Small intestine (tissue), 16 donors: ENCODE data around the gene HIVEP1. TPM values are rescaled to one million over a fixed set of nuclear protein-coding genes. Genes with fewer than 3 reads are reported as not detected.
A peak's percentile ranks its signal among the peaks of the same experiment; 100 is the strongest.

Experiments used
- DNase-seq, 2 donors: peaks; one replicate each; pipeline versions ENCODE4 v3.0.0 to v3.0.0-alpha.2; 2013
- FAIRE-seq: peaks from 2 replicates; lab custom pipeline; 2012; peaks lifted over from hg19 to GRCh38; lab: Jason Lieb, UNC
- H3K27ac ChIP-seq, 3 donors: one replicate each; pipeline ENCODE4 v1.5.1; 2013; ENCODE audit warnings: low read length in 2 of 3, mild to moderate bottlenecking in 2 of 3, control low read depth in 1 of 3, inconsistent platforms in 1 of 3, low read depth in 1 of 3, moderate library complexity in 1 of 3
- H3K27me3 ChIP-seq, 3 donors: one replicate each; pipeline ENCODE4 v1.6.1; 2013; ENCODE audit warnings: low read length in 3 of 3, inconsistent platforms in 1 of 3; ENCODE audit not compliant: control insufficient read depth in 3 of 3, insufficient read depth in 3 of 3
- H3K36me3 ChIP-seq, 3 donors: one replicate each; pipeline ENCODE4 v1.6.1; 2013; ENCODE audit warnings: low read length in 3 of 3, inconsistent platforms in 1 of 3, low read depth in 1 of 3, mild to moderate bottlenecking in 1 of 3, moderate library complexity in 1 of 3; ENCODE audit not compliant: control insufficient read depth in 3 of 3, insufficient read depth in 2 of 3
- H3K4me1 ChIP-seq, 3 donors: one replicate each; pipeline ENCODE4 v1.6.1; 2013; ENCODE audit warnings: low read length in 2 of 3, inconsistent platforms in 1 of 3, low read depth in 1 of 3, mild to moderate bottlenecking in 1 of 3, moderate library complexity in 1 of 3; ENCODE audit not compliant: control insufficient read depth in 3 of 3, insufficient read depth in 2 of 3
- H3K4me3 ChIP-seq, 3 donors: one replicate each; pipeline ENCODE4 v1.5.1; 2013; ENCODE audit warnings: low read length in 3 of 3, control low read depth in 1 of 3, inconsistent platforms in 1 of 3, low read depth in 1 of 3, mild to moderate bottlenecking in 1 of 3, moderate library complexity in 1 of 3
- H3K9me3 ChIP-seq, 2 donors: one replicate each; pipeline ENCODE4 v1.6.1; 2013; ENCODE audit warnings: low read depth in 1 of 2, low read length in 1 of 2; ENCODE audit not compliant: control insufficient read depth in 2 of 2, insufficient read depth in 1 of 2
- WGBS, 3 donors: extraction: QIAGEN DNeasy Blood & Tissue Kit; methylation state at CpG; one replicate each; pipeline ENCODE4 v1.1.7; 2013; 5-methylcytosine and 5-hydroxymethylcytosine counted together
- long read RNA-seq, 10 donors: transcript quantifications; one replicate each; lab custom pipeline, GENCODE V29; 2026
- polyA plus RNA-seq, 4 donors: library from polyadenylated mRNA; stranded (reverse) in 3 of 4; unstranded in 1 of 4; fragments of 200-250 nt in 3 of 4; fragments of 120-200 nt in 1 of 4; gene quantifications; one replicate each; pipeline versions ENCODE4 v1.2.1 to v1.2.3, GENCODE V29; 2013
- donor health status: healthy with polysubstance abuse.
- donor health status: control.
- donor health status: control.
- donor health status: Bipolar disorder and iron deficiency.
- donor health status: healthy.

Gene HIVEP1
- 10 to 100 TPM in 1 of 4 donors, 1 to 10 TPM in 3; 4.9 to 25.4 (median 6.4) TPM for polyA plus RNA-seq
- long read RNA-seq, donor 1, partial matches to known transcripts = 14 of 17 reads
- long read RNA-seq, donor 1, other reads (novel, unspliced or antisense) = 0 of 17 reads
- long read RNA-seq, donor 2, partial matches to known transcripts = 0 of 3 reads
- long read RNA-seq, donor 2, other reads (novel, unspliced or antisense) = 0 of 3 reads
- long read RNA-seq, donor 3 = 0 reads
- long read RNA-seq, donor 4 = 0 reads
- long read RNA-seq, donor 5 = 0 reads
- long read RNA-seq, donor 6, partial matches to known transcripts = 5 of 6 reads
- long read RNA-seq, donor 6, other reads (novel, unspliced or antisense) = 0 of 6 reads
- long read RNA-seq, donor 7, partial matches to known transcripts = 7 of 8 reads
- long read RNA-seq, donor 7, other reads (novel, unspliced or antisense) = 0 of 8 reads
- long read RNA-seq, donor 8 = 0 reads
- long read RNA-seq, donor 9 = 0 reads
- long read RNA-seq, donor 10 = 0 reads

DNA sequence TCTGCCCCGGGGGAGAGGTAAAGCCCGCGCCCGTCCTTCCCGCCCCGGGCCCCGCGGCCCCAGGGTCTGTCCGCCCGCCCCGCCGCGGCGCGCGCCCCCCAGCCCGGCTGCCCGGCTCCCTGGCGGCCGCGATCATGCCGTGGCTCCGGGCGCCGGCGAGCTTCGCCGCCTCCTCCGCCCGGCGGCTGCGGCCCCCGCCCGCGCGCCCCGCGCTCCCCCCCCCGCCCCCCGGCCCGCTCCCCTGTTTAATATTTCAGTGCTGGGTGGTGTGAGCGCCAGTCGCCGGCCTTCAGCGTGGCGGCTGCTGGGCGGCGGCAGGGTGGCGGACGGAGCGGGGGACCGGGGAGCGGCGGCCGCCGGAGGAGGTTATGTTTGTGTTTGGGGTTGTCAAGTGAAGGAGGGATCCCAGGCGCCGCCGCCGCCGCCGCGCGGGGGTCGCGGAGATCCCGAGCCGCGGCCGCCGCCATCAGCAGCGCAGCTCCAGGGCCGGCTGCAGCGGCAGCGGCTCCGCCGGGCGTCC is at the start of gene HIVEP1:
TSS of gene HIVEP1 (plus strand) at position 275 of the 520 bp plus-strand sequence. CDS start 3,317 bp downstream, outside the sequence.
- H3K36me3 ChIP-seq = peaks cover 0 to 7% (median 1%) of the 10 kb centered on the region in 3 donors
- WGBS, 3 donors = 1% methylated on average over 24 to 78 of the region's 78 CpGs
- H3K4me1 ChIP-seq = peaks cover 0 to 15% (median 0%) of the 10 kb centered on the region in 3 donors
- H3K27ac ChIP-seq = peak within 1 kb of the TSS; percentile 91 to 97 (median 95)
- H3K9me3 ChIP-seq = peaks cover 0 to 4% of the 10 kb centered on the region in 2 donors
- DNase-seq = peak in 1 of 2 donors; percentile 65
- no peak for FAIRE-seq
- peak within 1 kb of the TSS; percentile 86 to 99 (median 91) for H3K4me3 ChIP-seq
- no peaks in the 10 kb centered on the region for H3K27me3 ChIP-seq

DNA sequence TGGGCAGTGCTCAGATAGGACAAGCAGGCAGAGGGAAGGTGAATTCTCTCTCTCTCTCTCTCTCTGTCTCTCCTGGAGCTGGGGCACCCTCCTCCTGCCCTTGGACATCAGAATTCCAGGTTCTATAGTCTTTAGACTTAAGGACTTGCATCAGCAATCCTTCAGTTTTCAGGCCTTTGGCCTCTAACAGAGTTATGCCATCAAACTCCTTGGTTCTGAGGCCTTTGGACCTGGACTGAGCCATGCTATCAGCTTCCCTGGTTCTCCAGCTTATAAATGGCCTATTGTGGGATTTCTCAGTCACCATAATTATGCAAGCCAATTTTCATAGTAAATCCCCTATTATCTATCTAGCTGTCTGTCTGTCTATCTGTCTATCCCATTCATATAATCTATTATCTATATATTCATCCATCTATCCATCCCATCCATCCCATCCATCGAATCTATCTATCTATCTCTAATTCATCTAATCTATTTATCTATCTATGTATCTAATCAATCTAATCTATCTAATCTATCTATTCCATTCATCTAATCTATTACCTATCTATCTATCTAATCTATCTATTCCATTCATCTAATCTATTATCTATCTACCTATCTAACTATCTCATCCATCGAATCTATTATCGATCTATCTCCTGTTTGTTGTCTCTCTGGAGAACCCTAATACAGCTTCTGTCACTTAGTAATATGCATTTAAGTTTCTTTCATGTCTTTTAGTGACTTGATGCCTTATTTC is 48.2 kb upstream of the HIVEP1 start:
- DNase-seq (peak; percentile 5 to 67), FAIRE-seq (no peak)
- Histone ChIP-seq H3K9me3 (no peaks in the 10 kb centered on the region), H3K27ac (peak overlapping the region in 1 of 3 donors; percentile 36), H3K4me1 (peaks cover 0 to 17% (median 0%) of the 10 kb centered on the region in 3 donors), H3K4me3 (no peak overlapping the region), H3K27me3 (no peaks in the 10 kb centered on the region), H3K36me3 (no peaks in the 10 kb centered on the region)
- 91 to 97% (median 95%) methylated on average over 3 of the region's 3 CpGs for WGBS, 3 donors

- FAIRE-seq (no peak), DNase-seq (no peak)
- no peaks in the 10 kb centered on the region for H3K36me3 ChIP-seq
- H3K27me3 ChIP-seq = no peaks in the 10 kb centered on the region
- H3K4me3 ChIP-seq = no peak overlapping the region
- 94 to 99% (median 95%) methylated on average over 3 of the region's 3 CpGs for WGBS, 3 donors
- H3K4me1 ChIP-seq = peaks cover 0 to 17% (median 0%) of the 10 kb centered on the region in 3 donors
- H3K9me3 ChIP-seq = no peaks in the 10 kb centered on the region
- peak overlapping the region in 1 of 3 donors; percentile 59 for H3K27ac ChIP-seq
Observed at GRCh38 chr6:11964729-11965335, 47.3 kb upstream of the HIVEP1 start.

GRCh38 chr6:11965499-11965898 is 46.6 kb upstream of the HIVEP1 start:
- Histone ChIP-seq H3K4me1 (peaks cover 0 to 17% (median 0%) of the 10 kb centered on the region in 3 donors), H3K27ac (peak overlapping the region in 1 of 3 donors; percentile 59), H3K27me3 (no peaks in the 10 kb centered on the region), H3K36me3 (no peaks in the 10 kb centered on the region), H3K4me3 (no peak overlapping the region), H3K9me3 (no peaks in the 10 kb centered on the region)
- FAIRE-seq (no peak), DNase-seq (peak in 1 of 2 donors; percentile 65)
- WGBS, 3 donors = 47 to 81% (median 64%) methylated on average over 2 of the region's 2 CpGs

DNA sequence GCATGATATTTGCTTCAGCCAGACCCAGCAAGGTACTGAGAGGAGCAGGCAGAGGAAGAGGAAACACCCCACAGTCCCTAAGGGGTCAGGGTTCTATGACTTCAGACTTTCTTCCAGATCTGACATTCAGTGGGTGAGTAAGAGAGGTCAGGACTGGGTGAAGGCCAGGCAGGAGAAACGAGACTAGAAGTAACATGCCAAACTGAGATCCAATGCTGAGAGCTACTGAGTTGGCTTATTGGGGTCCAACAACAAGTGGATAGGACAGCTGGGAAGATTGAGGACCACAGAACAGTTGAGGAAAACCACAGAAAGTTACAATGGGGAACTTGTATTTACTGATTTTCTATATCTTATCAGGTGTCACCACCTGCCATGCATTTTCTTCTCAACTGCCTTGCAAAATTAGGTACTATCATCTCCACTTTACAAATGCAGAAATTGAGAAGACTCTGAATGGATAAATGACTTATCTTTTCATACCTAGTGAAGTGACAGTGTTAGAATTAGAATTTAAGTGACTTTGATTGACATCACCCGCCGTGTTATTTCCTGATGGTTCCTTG is 43.8 kb upstream of the HIVEP1 start:
- 81 to 85% (median 82%) methylated on average over 3 of the region's 3 CpGs for WGBS, 3 donors
- no peak for FAIRE-seq
- Histone ChIP-seq H3K27ac (no peak overlapping the region), H3K9me3 (no peaks in the 10 kb centered on the region), H3K4me3 (no peak overlapping the region), H3K4me1 (peaks cover 0 to 17% (median 0%) of the 10 kb centered on the region in 3 donors), H3K36me3 (no peaks in the 10 kb centered on the region), H3K27me3 (no peaks in the 10 kb centered on the region)
- DNase-seq = no peak

- Histone ChIP-seq H3K4me1 (peaks cover 0 to 17% (median 0%) of the 10 kb centered on the region in 3 donors), H3K9me3 (no peaks in the 10 kb centered on the region), H3K27ac (no peak overlapping the region), H3K4me3 (no peak overlapping the region), H3K36me3 (no peaks in the 10 kb centered on the region), H3K27me3 (no peaks in the 10 kb centered on the region)
- DNase-seq = no peak
- 40 to 62% (median 45%) methylated on average over 2 of the region's 2 CpGs for WGBS, 3 donors
- FAIRE-seq = no peak
Observed at GRCh38 chr6:11969092-11969491, 43.0 kb upstream of the HIVEP1 start.

DNA sequence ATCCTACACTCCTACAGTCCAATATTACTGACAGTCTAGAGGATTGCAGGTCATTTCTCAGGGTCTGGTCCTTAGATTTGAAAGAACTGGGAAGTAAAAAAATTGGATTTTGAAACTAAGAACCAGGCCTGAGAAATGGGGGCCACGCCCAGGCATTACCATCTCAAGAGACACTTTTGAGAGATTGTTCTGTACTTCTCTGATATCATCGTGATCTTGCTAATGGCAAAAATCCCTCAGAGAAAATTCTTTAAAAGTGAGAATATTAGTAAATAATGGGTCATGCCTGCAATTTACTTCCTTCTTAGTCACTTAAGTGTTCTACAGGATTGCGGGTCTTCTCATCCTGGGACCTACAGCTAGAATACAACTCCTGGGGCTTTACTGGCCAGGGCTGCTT is 42.0 kb upstream of the HIVEP1 start:
- Histone ChIP-seq H3K9me3 (no peaks in the 10 kb centered on the region), H3K4me3 (no peak overlapping the region), H3K36me3 (no peaks in the 10 kb centered on the region), H3K4me1 (peaks cover 0 to 8% (median 0%) of the 10 kb centered on the region in 3 donors), H3K27ac (no peak overlapping the region), H3K27me3 (no peaks in the 10 kb centered on the region)
- DNase-seq (no peak), FAIRE-seq (no peak)
- WGBS, 3 donors = 88 to 97% (median 96%) methylated on average over 3 of the region's 3 CpGs
